Skeletal muscle satellite cell (primary cell): ENCODE results near the gene SLC22A2.

Experiments used
- H3K27me3 ChIP-seq: 2 replicates; pipeline ENCODE4 v1.7.0; 2013; ENCODE audit warnings: low read length; ENCODE audit not compliant: control insufficient read depth, insufficient read depth
- H3K36me3 ChIP-seq: 2 replicates; pipeline ENCODE4 v1.7.0; 2013; ENCODE audit warnings: mild to moderate bottlenecking, control low read depth, low read length; ENCODE audit not compliant: insufficient read depth
- H3K4me1 ChIP-seq: 2 replicates; pipeline ENCODE4 v1.7.0; 2013; ENCODE audit warnings: low read length; ENCODE audit not compliant: control insufficient read depth, insufficient read depth
- H3K4me2 ChIP-seq: 2 replicates; pipeline ENCODE4 v1.7.0; 2013; ENCODE audit warnings: mild to moderate bottlenecking, low read length
- H3K4me3 ChIP-seq: 2 replicates; pipeline ENCODE4 v1.7.0; 2013; ENCODE audit warnings: low read length
- H3K9ac ChIP-seq: 2 replicates; pipeline ENCODE4 v1.7.0; 2013; ENCODE audit warnings: mild to moderate bottlenecking, low read depth, low read length, moderate library complexity
- H3K9me3 ChIP-seq: replicated peaks from 2 replicates; pipeline ENCODE4 v1.7.0; 2013; ENCODE audit warnings: mild to moderate bottlenecking, control low read depth, low read length

SLC22A2 gene

GRCh38 chr6:160222491-160222890, 36.1 kb downstream of the SLC22A2 start:
- no peak overlapping the region for H3K4me2 ChIP-seq
- no peaks in the 10 kb centered on the region for H3K9me3 ChIP-seq
- H3K4me3 ChIP-seq = no peak overlapping the region
- no peaks in the 10 kb centered on the region for H3K36me3 ChIP-seq
- no peaks in the 10 kb centered on the region for H3K27me3 ChIP-seq
- no peak overlapping the region for H3K9ac ChIP-seq
- no peaks in the 10 kb centered on the region for H3K4me1 ChIP-seq

- Histone ChIP-seq H3K4me3 (no peak overlapping the region), H3K4me1 (no peaks in the 10 kb centered on the region), H3K9me3 (no peaks in the 10 kb centered on the region), H3K27me3 (no peaks in the 10 kb centered on the region), H3K4me2 (no peak overlapping the region), H3K36me3 (no peaks in the 10 kb centered on the region), H3K9ac (no peak overlapping the region)
These were observed 36.7 kb downstream of the SLC22A2 start for GRCh38 chr6:160221918-160222317.

- no peaks in the 10 kb centered on the region for H3K27me3 ChIP-seq
- H3K4me1 ChIP-seq = no peaks in the 10 kb centered on the region
- no peak overlapping the region for H3K9ac ChIP-seq
- H3K36me3 ChIP-seq = no peaks in the 10 kb centered on the region
- H3K9me3 ChIP-seq = no peaks in the 10 kb centered on the region
- no peak overlapping the region for H3K4me3 ChIP-seq
- H3K4me2 ChIP-seq = no peak overlapping the region
These were observed 37.2 kb downstream of the SLC22A2 start for GRCh38 chr6:160221423-160221822.

- H3K27me3 ChIP-seq = no peaks in the 10 kb centered on the region
- H3K9ac ChIP-seq = no peak overlapping the region
- H3K36me3 ChIP-seq = no peaks in the 10 kb centered on the region
- H3K4me1 ChIP-seq = no peaks in the 10 kb centered on the region
- no peak overlapping the region for H3K4me3 ChIP-seq
- no peak overlapping the region for H3K4me2 ChIP-seq
- no peaks in the 10 kb centered on the region for H3K9me3 ChIP-seq
These were observed 39.8 kb downstream of the SLC22A2 start for GRCh38 chr6:160218810-160219209.

- Histone ChIP-seq H3K36me3 (no peaks in the 10 kb centered on the region), H3K9ac (no peak overlapping the region), H3K4me1 (no peaks in the 10 kb centered on the region), H3K4me2 (no peak overlapping the region), H3K4me3 (no peak overlapping the region), H3K27me3 (no peaks in the 10 kb centered on the region), H3K9me3 (no peaks in the 10 kb centered on the region)
These were observed 40.8 kb downstream of the SLC22A2 start for GRCh38 chr6:160217863-160218262.

- H3K36me3 ChIP-seq = no peaks in the 10 kb centered on the region
- H3K4me1 ChIP-seq = no peaks in the 10 kb centered on the region
- no peak overlapping the region for H3K4me2 ChIP-seq
These were observed 41.5 kb downstream of the SLC22A2 start for GRCh38 chr6:160217073-160217472.

GRCh38 chr6:160215232-160215631, 43.4 kb downstream of the SLC22A2 start:
- no peak overlapping the region for H3K4me3 ChIP-seq
- H3K4me2 ChIP-seq = no peak overlapping the region
- no peaks in the 10 kb centered on the region for H3K9me3 ChIP-seq
- H3K4me1 ChIP-seq = no peaks in the 10 kb centered on the region
- no peaks in the 10 kb centered on the region for H3K27me3 ChIP-seq
- H3K36me3 ChIP-seq = no peaks in the 10 kb centered on the region
- no peak overlapping the region for H3K9ac ChIP-seq

More at GRCh38 chr6:160217073-160217472, 41.5 kb downstream of the SLC22A2 start:
- Histone ChIP-seq H3K4me3 (no peak overlapping the region), H3K9me3 (no peaks in the 10 kb centered on the region), H3K9ac (no peak overlapping the region), H3K27me3 (no peaks in the 10 kb centered on the region)

GRCh38 chr6:160207618-160208017, 51.0 kb downstream of the SLC22A2 start:
- Histone ChIP-seq H3K4me3 (no peak overlapping the region), H3K36me3 (no peaks in the 10 kb centered on the region), H3K9ac (no peak overlapping the region), H3K4me1 (no peaks in the 10 kb centered on the region), H3K27me3 (no peaks in the 10 kb centered on the region), H3K9me3 (no peaks in the 10 kb centered on the region), H3K4me2 (no peak overlapping the region)

- H3K9ac ChIP-seq = no peak overlapping the region
- no peak overlapping the region for H3K4me2 ChIP-seq
- H3K4me1 ChIP-seq = no peaks in the 10 kb centered on the region
- no peaks in the 10 kb centered on the region for H3K9me3 ChIP-seq
- no peak overlapping the region for H3K4me3 ChIP-seq
- no peaks in the 10 kb centered on the region for H3K27me3 ChIP-seq
- no peaks in the 10 kb centered on the region for H3K36me3 ChIP-seq
These were observed 53.9 kb downstream of the SLC22A2 start for GRCh38 chr6:160204710-160205109.

- Histone ChIP-seq H3K27me3 (no peaks in the 10 kb centered on the region), H3K4me1 (no peaks in the 10 kb centered on the region), H3K4me2 (no peak overlapping the region), H3K4me3 (no peak overlapping the region), H3K36me3 (no peaks in the 10 kb centered on the region), H3K9me3 (no peaks in the 10 kb centered on the region), H3K9ac (no peak overlapping the region)
These were observed 54.7 kb downstream of the SLC22A2 start for GRCh38 chr6:160203953-160204352.

- Histone ChIP-seq H3K36me3 (no peaks in the 10 kb centered on the region), H3K4me2 (no peak overlapping the region), H3K27me3 (no peaks in the 10 kb centered on the region), H3K4me3 (no peak overlapping the region), H3K9ac (no peak overlapping the region), H3K4me1 (no peaks in the 10 kb centered on the region), H3K9me3 (no peaks in the 10 kb centered on the region)
These were observed 55.1 kb downstream of the SLC22A2 start for GRCh38 chr6:160203522-160203921.

- no peak overlapping the region for H3K4me2 ChIP-seq
- H3K27me3 ChIP-seq = no peaks in the 10 kb centered on the region
- no peaks in the 10 kb centered on the region for H3K36me3 ChIP-seq
- H3K4me1 ChIP-seq = no peaks in the 10 kb centered on the region
- no peaks in the 10 kb centered on the region for H3K9me3 ChIP-seq
- H3K9ac ChIP-seq = no peak overlapping the region
- no peak overlapping the region for H3K4me3 ChIP-seq
These were observed 55.5 kb downstream of the SLC22A2 start for GRCh38 chr6:160203076-160203475.
